ENCODE measurements around the gene DAPP1.
"Not testable (repeated sequence)": the region's sequence is repeated elsewhere in the genome, so short reads cannot be mapped to it uniquely, and the experiment has no call there.

DNA sequence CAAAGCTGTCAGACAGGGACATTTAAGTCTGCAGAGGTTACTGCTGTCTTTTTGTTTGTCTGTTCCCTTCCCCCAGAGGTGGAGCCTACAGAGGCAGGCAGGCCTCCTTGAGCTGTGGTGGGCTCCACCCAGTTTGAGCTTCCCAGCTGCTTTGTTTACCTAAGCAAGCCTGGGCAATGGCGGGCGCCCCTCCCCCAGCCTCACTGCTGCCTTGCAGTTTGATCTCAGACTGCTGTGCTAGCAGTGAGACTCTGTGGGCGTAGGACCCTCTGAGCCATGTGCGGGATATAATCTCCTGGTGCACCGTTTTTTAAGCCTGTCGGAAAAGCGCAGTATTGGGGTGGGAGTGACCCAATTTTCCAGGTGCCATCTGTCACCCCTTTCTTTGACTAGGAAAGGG lies 45.8 kb upstream of the DAPP1 start:
- TF ChIP-seq, protein P1, sequence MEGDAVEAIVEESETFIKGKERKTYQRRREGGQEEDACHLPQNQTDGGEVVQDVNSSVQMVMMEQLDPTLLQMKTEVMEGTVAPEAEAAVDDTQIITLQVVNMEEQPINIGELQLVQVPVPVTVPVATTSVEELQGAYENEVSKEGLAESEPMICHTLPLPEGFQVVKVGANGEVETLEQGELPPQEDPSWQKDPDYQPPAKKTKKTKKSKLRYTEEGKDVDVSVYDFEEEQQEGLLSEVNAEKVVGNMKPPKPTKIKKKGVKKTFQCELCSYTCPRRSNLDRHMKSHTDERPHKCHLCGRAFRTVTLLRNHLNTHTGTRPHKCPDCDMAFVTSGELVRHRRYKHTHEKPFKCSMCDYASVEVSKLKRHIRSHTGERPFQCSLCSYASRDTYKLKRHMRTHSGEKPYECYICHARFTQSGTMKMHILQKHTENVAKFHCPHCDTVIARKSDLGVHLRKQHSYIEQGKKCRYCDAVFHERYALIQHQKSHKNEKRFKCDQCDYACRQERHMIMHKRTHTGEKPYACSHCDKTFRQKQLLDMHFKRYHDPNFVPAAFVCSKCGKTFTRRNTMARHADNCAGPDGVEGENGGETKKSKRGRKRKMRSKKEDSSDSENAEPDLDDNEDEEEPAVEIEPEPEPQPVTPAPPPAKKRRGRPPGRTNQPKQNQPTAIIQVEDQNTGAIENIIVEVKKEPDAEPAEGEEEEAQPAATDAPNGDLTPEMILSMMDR (conservative IDR thresholded peaks at IDR 0.05; ENCODE audit: low read length), result not testable (repeated sequence)
- not testable (repeated sequence) for TF ChIP-seq EZH2phosphoT487 (IDR thresholded peaks at IDR 0.05; ENCODE audit: borderline replicate concordance, low read depth, low read length)
